ENCODE data around the gene CAMK1G. TPM values are rescaled to one million over a fixed set of nuclear protein-coding genes. Genes with fewer than 3 reads are reported as not detected.

The CAMK1G gene
- polyA plus RNA-seq, 4 donors, result 0.10 to 0.37 TPM; not detected in 2

DNA sequence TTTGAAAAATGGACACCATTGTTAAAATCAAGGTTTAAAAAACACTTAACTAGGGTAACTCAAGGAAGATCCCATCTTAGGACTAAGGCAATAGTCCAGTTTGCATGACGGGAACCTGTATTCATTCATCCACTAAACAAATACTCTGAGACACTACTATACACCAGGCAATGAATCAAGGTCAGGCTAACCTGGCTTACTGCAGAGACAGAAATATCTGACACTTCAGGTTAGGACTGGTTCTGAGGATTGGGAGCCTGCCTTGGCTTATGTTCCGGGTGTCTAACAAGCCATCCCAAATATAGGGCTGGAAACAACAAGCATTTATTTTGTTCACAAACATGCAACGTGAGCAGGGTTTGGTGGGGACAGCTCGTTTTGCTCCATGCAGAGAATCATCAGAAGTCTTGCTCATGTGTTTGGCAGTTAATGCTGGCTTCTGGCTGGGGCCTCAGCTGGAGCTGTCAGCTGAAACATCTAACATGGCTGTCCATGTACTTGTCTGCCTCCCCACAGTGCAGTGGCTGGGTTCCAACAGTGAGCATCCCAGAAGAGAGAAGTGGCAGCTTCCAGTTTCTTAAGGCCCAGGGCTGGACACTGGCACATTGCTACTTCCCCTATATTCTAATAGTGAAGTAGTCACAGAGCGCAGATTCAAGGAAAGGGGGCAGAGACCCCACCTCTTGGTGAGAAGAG, 37.0 kb upstream of the CAMK1G start:
- DNase-seq (no peak), FAIRE-seq (no peak)
- WGBS, 3 donors, result 76 to 85% (median 81%) methylated on average over 5 of the region's 5 CpGs
- H3K4me3 ChIP-seq (ENCODE audit: low read depth in 1 of 3, low read length in 3 of 3), result no peak overlapping the region
- peaks cover 0 to 3% (median 0%) of the 10 kb centered on the region in 3 donors for H3K27me3 ChIP-seq (ENCODE audit: control insufficient read depth in 3 of 3, insufficient read depth in 3 of 3, low read length in 3 of 3)
- H3K27ac ChIP-seq (ENCODE audit: low read depth in 1 of 3, low read length in 2 of 3), result no peak overlapping the region
- no peaks in the 10 kb centered on the region for H3K36me3 ChIP-seq (ENCODE audit: control insufficient read depth in 3 of 3, insufficient read depth in 2 of 3, low read depth in 1 of 3, low read length in 3 of 3)
- no peaks in the 10 kb centered on the region for H3K9me3 ChIP-seq (ENCODE audit: control insufficient read depth in 2 of 2, insufficient read depth in 1 of 2, low read depth in 1 of 2, low read length in 1 of 2)
- peaks cover 0 to 30% (median 0%) of the 10 kb centered on the region in 3 donors for H3K4me1 ChIP-seq (ENCODE audit: control insufficient read depth in 3 of 3, insufficient read depth in 2 of 3, low read depth in 1 of 3, low read length in 2 of 3)

DNA sequence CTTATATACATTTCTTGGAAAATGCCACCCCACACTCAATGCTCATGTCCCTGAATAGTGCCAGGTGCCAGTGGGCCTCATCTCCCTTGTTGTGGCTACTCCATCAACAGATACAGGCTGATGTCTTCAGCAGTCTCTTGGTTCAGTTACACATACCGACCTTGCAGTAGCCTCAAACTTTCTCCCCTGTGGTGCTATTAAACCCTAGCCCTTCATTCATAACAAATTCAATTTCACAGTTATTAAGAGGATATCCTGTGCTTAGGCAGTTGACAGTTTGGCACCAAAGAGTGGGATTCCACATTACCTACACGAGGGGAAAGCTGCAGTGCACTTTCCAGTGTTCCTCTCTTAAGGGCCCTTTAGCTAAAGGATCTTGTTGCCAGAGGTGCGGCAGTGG, 35.9 kb upstream of the CAMK1G start:
- no peaks in the 10 kb centered on the region for H3K36me3 ChIP-seq (ENCODE audit: control insufficient read depth in 3 of 3, insufficient read depth in 2 of 3, low read depth in 1 of 3, low read length in 3 of 3)
- FAIRE-seq (no peak), DNase-seq (no peak)
- 70 to 83% (median 78%) methylated on average over 3 of the region's 3 CpGs for WGBS, 3 donors
- H3K9me3 ChIP-seq (ENCODE audit: control insufficient read depth in 2 of 2, insufficient read depth in 1 of 2, low read depth in 1 of 2, low read length in 1 of 2), result no peaks in the 10 kb centered on the region
- H3K4me1 ChIP-seq (ENCODE audit: control insufficient read depth in 3 of 3, insufficient read depth in 2 of 3, low read depth in 1 of 3, low read length in 2 of 3), result peaks cover 0 to 30% (median 0%) of the 10 kb centered on the region in 3 donors
- H3K4me3 ChIP-seq (ENCODE audit: low read depth in 1 of 3, low read length in 3 of 3), result no peak overlapping the region
- no peak overlapping the region for H3K27ac ChIP-seq (ENCODE audit: low read depth in 1 of 3, low read length in 2 of 3)
- peaks cover 0 to 3% (median 0%) of the 10 kb centered on the region in 3 donors for H3K27me3 ChIP-seq (ENCODE audit: control insufficient read depth in 3 of 3, insufficient read depth in 3 of 3, low read length in 3 of 3)

GRCh38 chr1:209549443-209550205, 33.9 kb upstream of the CAMK1G start:
- FAIRE-seq (no peak), DNase-seq (peak; percentile 47 to 86)
- peak overlapping the region in 1 of 3 donors; percentile 48 for H3K27ac ChIP-seq (ENCODE audit: low read depth in 1 of 3, low read length in 2 of 3)
- H3K4me3 ChIP-seq (ENCODE audit: low read depth in 1 of 3, low read length in 3 of 3), result no peak overlapping the region
- WGBS, 3 donors, result 28 to 48% (median 34%) methylated on average over 6 of the region's 6 CpGs
- H3K9me3 ChIP-seq (ENCODE audit: control insufficient read depth in 2 of 2, insufficient read depth in 1 of 2, low read depth in 1 of 2, low read length in 1 of 2), result no peaks in the 10 kb centered on the region
- H3K27me3 ChIP-seq (ENCODE audit: control insufficient read depth in 3 of 3, insufficient read depth in 3 of 3, low read length in 3 of 3), result peaks cover 0 to 3% (median 0%) of the 10 kb centered on the region in 3 donors
- H3K36me3 ChIP-seq (ENCODE audit: control insufficient read depth in 3 of 3, insufficient read depth in 2 of 3, low read depth in 1 of 3, low read length in 3 of 3), result no peaks in the 10 kb centered on the region
- H3K4me1 ChIP-seq (ENCODE audit: control insufficient read depth in 3 of 3, insufficient read depth in 2 of 3, low read depth in 1 of 3, low read length in 2 of 3), result peaks cover 0 to 26% (median 0%) of the 10 kb centered on the region in 3 donors

- Histone ChIP-seq H3K27ac (ENCODE audit: low read depth in 1 of 3, low read length in 2 of 3) (peak overlapping the region in 1 of 3 donors; percentile 5), H3K4me1 (ENCODE audit: control insufficient read depth in 3 of 3, insufficient read depth in 2 of 3, low read depth in 1 of 3, low read length in 2 of 3) (peaks cover 0 to 23% (median 0%) of the 10 kb centered on the region in 3 donors)
Measured at GRCh38 chr1:209550519-209550918, 33.0 kb upstream of the CAMK1G start.

DNA sequence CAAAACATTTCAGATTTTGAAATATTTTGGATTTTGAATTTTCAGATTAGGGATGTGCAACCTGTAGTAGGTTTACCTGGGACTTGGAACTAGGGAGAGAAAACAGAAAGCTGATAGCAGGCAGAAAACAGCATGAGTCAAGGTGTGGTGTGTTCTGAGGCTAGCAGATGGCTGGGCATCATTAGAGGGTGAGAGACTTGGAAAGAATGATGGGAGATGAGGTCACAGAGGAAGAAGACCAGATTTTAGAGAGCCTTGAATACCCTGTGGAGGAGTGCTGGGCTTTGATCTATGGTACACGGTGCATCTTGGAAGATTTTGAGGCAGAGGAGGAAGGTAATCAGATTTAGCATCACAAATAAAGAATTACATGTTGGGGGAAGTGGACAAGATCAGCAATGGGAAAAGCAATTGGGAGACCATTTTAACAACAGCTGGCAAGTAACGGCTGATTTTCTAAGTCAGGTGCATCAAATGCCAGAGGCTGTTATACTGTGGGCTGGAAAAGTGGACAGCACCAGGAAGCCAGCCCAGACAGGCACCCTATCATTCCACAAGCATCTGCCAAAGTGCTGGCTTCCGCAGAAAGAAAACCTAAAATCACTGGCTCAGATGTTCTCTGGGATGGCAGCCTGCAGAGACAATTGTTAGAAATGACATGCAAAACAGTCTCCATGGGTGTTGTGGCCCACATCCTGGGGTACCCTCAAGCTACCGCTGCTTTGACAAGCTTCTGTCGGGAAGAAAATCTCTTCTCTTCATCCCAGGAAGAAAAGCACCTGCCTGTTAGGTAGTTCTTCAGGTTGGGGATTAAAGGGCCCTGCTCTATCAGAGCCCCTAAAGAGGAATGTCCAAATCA, 30.9 kb upstream of the CAMK1G start:
- 66 to 76% (median 68%) methylated on average over 5 of the region's 5 CpGs for WGBS, 3 donors
- H3K4me1 ChIP-seq (ENCODE audit: control insufficient read depth in 3 of 3, insufficient read depth in 2 of 3, low read depth in 1 of 3, low read length in 2 of 3), result peaks cover 0 to 23% (median 0%) of the 10 kb centered on the region in 3 donors
- FAIRE-seq, result no peak

More at GRCh38 chr1:209550519-209550918, 33.0 kb upstream of the CAMK1G start:
- FAIRE-seq (no peak), DNase-seq (no peak)
- 80 to 91% (median 84%) methylated on average over 2 of the region's 2 CpGs for WGBS, 3 donors
- H3K27me3 ChIP-seq (ENCODE audit: control insufficient read depth in 3 of 3, insufficient read depth in 3 of 3, low read length in 3 of 3), result peaks cover 0 to 3% (median 0%) of the 10 kb centered on the region in 3 donors
- no peak overlapping the region for H3K4me3 ChIP-seq (ENCODE audit: low read depth in 1 of 3, low read length in 3 of 3)
- no peaks in the 10 kb centered on the region for H3K36me3 ChIP-seq (ENCODE audit: control insufficient read depth in 3 of 3, insufficient read depth in 2 of 3, low read depth in 1 of 3, low read length in 3 of 3)
- no peaks in the 10 kb centered on the region for H3K9me3 ChIP-seq (ENCODE audit: control insufficient read depth in 2 of 2, insufficient read depth in 1 of 2, low read depth in 1 of 2, low read length in 1 of 2)

DNA sequence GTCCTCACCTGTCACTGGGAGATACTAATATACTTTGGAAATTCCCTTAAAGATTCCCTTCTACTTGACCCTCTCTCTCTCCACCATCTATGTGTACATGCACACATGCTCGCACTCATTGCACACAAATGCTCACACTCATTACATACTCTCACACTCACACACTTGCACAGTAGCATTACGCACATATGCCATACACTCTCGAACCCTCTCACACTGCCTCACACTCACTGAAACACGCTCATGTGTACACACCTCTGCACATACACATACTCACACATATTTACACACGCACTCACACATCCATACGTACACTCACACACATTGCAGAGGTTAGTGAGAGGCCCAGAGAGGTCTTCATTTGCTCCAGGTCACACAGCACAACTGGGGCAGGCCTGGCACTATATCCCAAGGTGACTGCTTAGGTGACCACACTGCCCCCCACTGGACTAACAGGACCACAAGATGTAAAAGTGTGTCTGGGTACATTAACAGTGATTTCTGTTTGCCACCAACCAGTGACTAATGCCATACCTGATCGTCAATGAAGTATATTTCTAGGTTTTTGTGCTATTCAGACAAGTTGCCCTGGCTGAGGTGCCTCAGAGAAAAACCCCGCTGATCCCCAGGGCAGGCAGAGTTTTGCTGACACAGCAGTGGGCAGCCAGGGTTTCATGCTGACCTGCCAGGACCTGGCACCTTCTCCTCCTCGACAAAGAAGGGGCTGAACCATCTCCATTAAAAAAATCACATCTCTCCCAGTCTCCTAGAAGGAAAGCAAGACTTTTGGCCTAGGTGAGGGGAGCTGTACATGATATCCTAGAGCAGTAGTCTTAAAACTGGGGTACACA, 28.5 kb upstream of the CAMK1G start:
- Histone ChIP-seq H3K4me3 (ENCODE audit: low read depth in 1 of 3, low read length in 3 of 3) (no peak overlapping the region), H3K4me1 (ENCODE audit: control insufficient read depth in 3 of 3, insufficient read depth in 2 of 3, low read depth in 1 of 3, low read length in 2 of 3) (peaks cover 0 to 11% (median 0%) of the 10 kb centered on the region in 3 donors), H3K27ac (ENCODE audit: low read depth in 1 of 3, low read length in 2 of 3) (no peak overlapping the region), H3K9me3 (ENCODE audit: control insufficient read depth in 2 of 2, insufficient read depth in 1 of 2, low read depth in 1 of 2, low read length in 1 of 2) (no peaks in the 10 kb centered on the region), H3K27me3 (ENCODE audit: control insufficient read depth in 3 of 3, insufficient read depth in 3 of 3, low read length in 3 of 3) (peaks cover 0 to 3% (median 0%) of the 10 kb centered on the region in 3 donors), H3K36me3 (ENCODE audit: control insufficient read depth in 3 of 3, insufficient read depth in 2 of 3, low read depth in 1 of 3, low read length in 3 of 3) (no peaks in the 10 kb centered on the region)
- DNase-seq, result no peak
- no peak for FAIRE-seq
- WGBS, 3 donors, result 91% methylated on average over 9 of the region's 9 CpGs

More for the DNA sequence above, 30.9 kb upstream of the CAMK1G start:
- Histone ChIP-seq H3K4me3 (ENCODE audit: low read depth in 1 of 3, low read length in 3 of 3) (no peak overlapping the region), H3K27ac (ENCODE audit: low read depth in 1 of 3, low read length in 2 of 3) (no peak overlapping the region), H3K36me3 (ENCODE audit: control insufficient read depth in 3 of 3, insufficient read depth in 2 of 3, low read depth in 1 of 3, low read length in 3 of 3) (no peaks in the 10 kb centered on the region), H3K9me3 (ENCODE audit: control insufficient read depth in 2 of 2, insufficient read depth in 1 of 2, low read depth in 1 of 2, low read length in 1 of 2) (no peaks in the 10 kb centered on the region), H3K27me3 (ENCODE audit: control insufficient read depth in 3 of 3, insufficient read depth in 3 of 3, low read length in 3 of 3) (peaks cover 0 to 3% (median 0%) of the 10 kb centered on the region in 3 donors)
- DNase-seq, result no peak

DNA sequence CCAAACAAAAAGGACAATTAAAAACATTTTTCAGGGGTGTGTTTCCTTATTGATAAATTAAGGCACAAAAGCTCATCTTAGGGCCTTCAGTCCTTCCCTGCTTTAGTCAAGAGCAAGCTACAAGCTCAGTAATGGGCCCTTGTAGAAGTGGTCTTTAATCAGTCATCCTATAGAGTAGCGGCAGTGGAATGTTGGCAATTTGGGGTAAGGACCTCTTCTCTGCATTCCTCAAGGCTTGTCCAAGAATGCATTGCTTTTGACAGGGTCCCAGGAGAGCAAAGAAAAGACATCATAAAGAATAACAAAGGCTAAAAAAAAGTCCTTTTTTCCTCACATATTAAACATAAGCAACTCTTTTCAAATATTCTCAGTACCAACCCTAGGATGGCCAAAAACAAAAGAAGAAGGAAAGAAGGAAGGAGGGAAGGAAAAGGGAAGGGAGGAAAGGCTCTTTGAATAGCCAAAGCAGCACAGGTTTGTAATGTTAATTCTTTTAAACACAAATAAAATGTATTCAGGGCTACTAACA, 27.3 kb upstream of the CAMK1G start:
- DNase-seq, result no peak

More for the DNA sequence above, 27.3 kb upstream of the CAMK1G start:
- Histone ChIP-seq H3K27me3 (ENCODE audit: control insufficient read depth in 3 of 3, insufficient read depth in 3 of 3, low read length in 3 of 3) (peaks cover 0 to 2% (median 0%) of the 10 kb centered on the region in 3 donors), H3K27ac (ENCODE audit: low read depth in 1 of 3, low read length in 2 of 3) (no peak overlapping the region), H3K4me1 (ENCODE audit: control insufficient read depth in 3 of 3, insufficient read depth in 2 of 3, low read depth in 1 of 3, low read length in 2 of 3) (peaks cover 0 to 3% (median 0%) of the 10 kb centered on the region in 3 donors), H3K9me3 (ENCODE audit: control insufficient read depth in 2 of 2, insufficient read depth in 1 of 2, low read depth in 1 of 2, low read length in 1 of 2) (no peaks in the 10 kb centered on the region), H3K36me3 (ENCODE audit: control insufficient read depth in 3 of 3, insufficient read depth in 2 of 3, low read depth in 1 of 3, low read length in 3 of 3) (no peaks in the 10 kb centered on the region), H3K4me3 (ENCODE audit: low read depth in 1 of 3, low read length in 3 of 3) (no peak overlapping the region)
- FAIRE-seq, result no peak
- WGBS, 3 donors, result 78 to 95% (median 92%) methylated on average over 1 of the region's 1 CpG

All from small intestine (tissue), 7 donors.